Kidney epithelial cell (primary cell): ENCODE data around the gene SERINC3. TPM values are rescaled to one million over a fixed set of nuclear protein-coding genes. Genes with fewer than 3 reads are reported as not detected.

ENCODE experiments used
- DNase-seq: peaks from one replicate; pipeline ENCODE4 v3.0.0-alpha.2; 2010; ENCODE audit warnings: low read depth
- H3K27me3 ChIP-seq: 2 replicates; pipeline ENCODE4 v1.6.0; 2011; ENCODE audit warnings: low read length; ENCODE audit not compliant: control insufficient read depth, insufficient read depth
- H3K36me3 ChIP-seq: 2 replicates; pipeline ENCODE4 v1.5.1; 2011; ENCODE audit warnings: low read length; ENCODE audit not compliant: control insufficient read depth, insufficient read depth
- H3K4me3 ChIP-seq: 2 replicates; pipeline ENCODE4 v1.5.1; 2011; ENCODE audit warnings: low read depth, mild to moderate bottlenecking, control low read depth, low read length
- CTCF ChIP-seq: IDR thresholded peaks from 2 replicates; pipeline ENCODE4 v1.5.1; 2011; ENCODE audit warnings: mild to moderate bottlenecking, moderate library complexity, low read length, control low read depth, inconsistent platforms; ENCODE audit not compliant: insufficient read depth, poor library complexity, severe bottlenecking
- total RNA-seq: library from RNA; depleted of rRNA; stranded (reverse); fragments of >200 nt; gene quantifications from 2 replicates; pipeline ENCODE4 v1.2.3, GENCODE V29; 2015

The SERINC3 gene
- total RNA-seq, 1 donor from 2014 or later = 80.5 TPM

- peaks cover 1% of the 10 kb centered on the region for H3K36me3 ChIP-seq
These were observed 36.6 kb downstream of the SERINC3 start for GRCh38 chr20:44485078-44485829.

GRCh38 chr20:44483112-44483511 is 38.8 kb downstream of the SERINC3 start:
- no peak for DNase-seq
- Histone ChIP-seq H3K36me3 (peaks cover 1% of the 10 kb centered on the region), H3K4me3 (no peak overlapping the region), H3K27me3 (no peaks in the 10 kb centered on the region)
- TF ChIP-seq CTCF = no peak

More at GRCh38 chr20:44485078-44485829, 36.6 kb downstream of the SERINC3 start:
- no peak overlapping the region for H3K4me3 ChIP-seq
- H3K27me3 ChIP-seq = no peaks in the 10 kb centered on the region
- TF ChIP-seq CTCF = no peak
- no peak for DNase-seq

- no peak for DNase-seq
- H3K4me3 ChIP-seq = no peak overlapping the region
- no peaks in the 10 kb centered on the region for H3K27me3 ChIP-seq
- no peak for TF ChIP-seq CTCF
- H3K36me3 ChIP-seq = peaks cover 1% of the 10 kb centered on the region
These were observed 40.0 kb downstream of the SERINC3 start for GRCh38 chr20:44481719-44482416.

GRCh38 chr20:44480097-44480496 is 41.8 kb downstream of the SERINC3 start:
- peaks cover 1% of the 10 kb centered on the region for H3K36me3 ChIP-seq
- H3K27me3 ChIP-seq = no peaks in the 10 kb centered on the region
- no peak for DNase-seq
- H3K4me3 ChIP-seq = no peak overlapping the region
- no peak for TF ChIP-seq CTCF

GRCh38 chr20:44479643-44480042 is 42.2 kb downstream of the SERINC3 start:
- H3K4me3 ChIP-seq = no peak overlapping the region
- TF ChIP-seq CTCF = no peak
- no peak for DNase-seq
- no peaks in the 10 kb centered on the region for H3K27me3 ChIP-seq
- peaks cover 1% of the 10 kb centered on the region for H3K36me3 ChIP-seq
